ENCODE measurements around the gene DYNC2H1. TPM values are rescaled to one million over a fixed set of nuclear protein-coding genes. Genes with fewer than 3 reads are reported as not detected.

Gene DYNC2H1
- total RNA-seq, 1 donor from 2014 or later, result 61.1 TPM

GRCh38 chr11:103339485-103339857, 230.2 kb downstream of the DYNC2H1 start:
- Histone ChIP-seq H3K36me3 (no peaks in the 10 kb centered on the region), H3K79me2 (ENCODE audit: low read depth) (no peaks in the 10 kb centered on the region), H2AFZ (replicated peaks) (no peak overlapping the region), H4K20me1 (ENCODE audit: low read depth) (no peaks in the 10 kb centered on the region), H3K9me3 (ENCODE audit: low read depth) (no peaks in the 10 kb centered on the region), H3K27ac (no peak overlapping the region), H3K27me3 (no peaks in the 10 kb centered on the region), H3K4me3 (no peak overlapping the region), H3K4me1 (no peaks in the 10 kb centered on the region), H3K9ac (no peak overlapping the region), H3K4me2 (no peak overlapping the region), H3F3A (ENCODE audit: low read depth) (no peaks in the 10 kb centered on the region)
- H3K27ac Mint-ChIP-seq, result no peak overlapping the region
- H3K36me3 Mint-ChIP-seq, result peaks cover 9% of the 10 kb centered on the region
- DNase-seq (ENCODE audit: low spot score), result no peak
- no peaks in the 10 kb centered on the region for H3K9me3 Mint-ChIP-seq
- H3K4me3 Mint-ChIP-seq, result no peak overlapping the region
- H3K4me1 Mint-ChIP-seq, result no peaks in the 10 kb centered on the region
- TF ChIP-seq CTCF (IDR thresholded peaks at IDR 0.05) (no peak), EZH2phosphoT487 (IDR thresholded peaks at IDR 0.05) (no peak), EZH2 (IDR thresholded peaks at IDR 0.05) (no peak)
- peaks cover 2% of the 10 kb centered on the region for H3K27me3 Mint-ChIP-seq (ENCODE audit: insufficient read depth, low read depth)

GRCh38 chr11:103340956-103341355, 231.7 kb downstream of the DYNC2H1 start:
- Mint-ChIP-seq H3K27ac (no peak overlapping the region), H3K9me3 (no peaks in the 10 kb centered on the region), H3K4me3 (no peak overlapping the region), H3K36me3 (peaks cover 9% of the 10 kb centered on the region), H3K27me3 (ENCODE audit: insufficient read depth, low read depth) (peaks cover 2% of the 10 kb centered on the region), H3K4me1 (no peaks in the 10 kb centered on the region)
- H3K79me2 ChIP-seq (ENCODE audit: low read depth), result no peaks in the 10 kb centered on the region
- H4K20me1 ChIP-seq (ENCODE audit: low read depth), result no peaks in the 10 kb centered on the region
- H3K36me3 ChIP-seq, result no peaks in the 10 kb centered on the region
- H2AFZ ChIP-seq (replicated peaks), result no peak overlapping the region
- H3K4me1 ChIP-seq, result no peaks in the 10 kb centered on the region
- TF ChIP-seq CTCF (IDR thresholded peaks at IDR 0.05) (no peak), EZH2 (IDR thresholded peaks at IDR 0.05) (no peak), EZH2phosphoT487 (IDR thresholded peaks at IDR 0.05) (no peak)
- no peak overlapping the region for H3K4me3 ChIP-seq
- DNase-seq (ENCODE audit: low spot score), result no peak
- H3F3A ChIP-seq (ENCODE audit: low read depth), result no peaks in the 10 kb centered on the region
- H3K9me3 ChIP-seq (ENCODE audit: low read depth), result no peaks in the 10 kb centered on the region
- no peak overlapping the region for H3K27ac ChIP-seq
- no peak overlapping the region for H3K4me2 ChIP-seq
- H3K9ac ChIP-seq, result no peak overlapping the region
- no peaks in the 10 kb centered on the region for H3K27me3 ChIP-seq

GRCh38 chr11:103344886-103345285, 235.7 kb downstream of the DYNC2H1 start:
- no peak overlapping the region for H3K4me3 ChIP-seq

More at GRCh38 chr11:103344886-103345285, 235.7 kb downstream of the DYNC2H1 start:
- no peaks in the 10 kb centered on the region for H3K9me3 ChIP-seq (ENCODE audit: low read depth)
- no peak overlapping the region for H3K9ac ChIP-seq
- no peak overlapping the region for H2AFZ ChIP-seq (replicated peaks)
- Mint-ChIP-seq H3K9me3 (no peaks in the 10 kb centered on the region), H3K4me3 (no peak overlapping the region), H3K4me1 (no peaks in the 10 kb centered on the region), H3K27me3 (ENCODE audit: insufficient read depth, low read depth) (no peaks in the 10 kb centered on the region), H3K27ac (no peak overlapping the region), H3K36me3 (peaks cover 4% of the 10 kb centered on the region)
- no peaks in the 10 kb centered on the region for H4K20me1 ChIP-seq (ENCODE audit: low read depth)
- H3K36me3 ChIP-seq, result no peaks in the 10 kb centered on the region
- no peaks in the 10 kb centered on the region for H3K4me1 ChIP-seq
- no peaks in the 10 kb centered on the region for H3K27me3 ChIP-seq
- no peak overlapping the region for H3K4me2 ChIP-seq
- H3F3A ChIP-seq (ENCODE audit: low read depth), result no peaks in the 10 kb centered on the region
- no peak for TF ChIP-seq EZH2phosphoT487 (IDR thresholded peaks at IDR 0.05)
- no peak for TF ChIP-seq EZH2 (IDR thresholded peaks at IDR 0.05)
- TF ChIP-seq CTCF (IDR thresholded peaks at IDR 0.05), result no peak
- DNase-seq (ENCODE audit: low spot score), result no peak
- H3K27ac ChIP-seq, result no peak overlapping the region
- no peaks in the 10 kb centered on the region for H3K79me2 ChIP-seq (ENCODE audit: low read depth)
